Measurements from ENCODE around the gene RSPO4. TPM values are rescaled to one million over a fixed set of nuclear protein-coding genes. Genes with fewer than 3 reads are reported as not detected.

RSPO4 gene
- total RNA-seq, 6 experiments from 2014 or later = not detected

DNA sequence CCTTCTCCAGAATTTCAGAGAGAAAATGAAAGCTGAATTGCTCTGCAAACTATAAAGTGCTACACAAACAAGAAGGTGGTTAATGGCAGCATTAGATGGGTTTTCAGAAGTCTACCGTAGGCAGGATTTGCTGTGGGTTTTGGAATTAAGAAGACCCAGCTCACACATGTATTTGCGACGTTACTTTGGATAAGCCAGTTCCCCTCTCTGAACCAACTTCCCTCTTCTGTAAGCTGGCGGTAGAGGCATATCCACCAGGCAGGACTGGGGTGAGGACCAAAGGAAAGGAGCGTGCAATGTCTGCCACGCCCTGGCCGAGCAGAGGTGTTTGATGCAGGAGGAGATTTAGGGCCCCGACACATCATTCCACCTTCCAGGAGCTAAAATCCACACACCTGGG lies 6.9 kb downstream of the RSPO4 start:
- Mint-ChIP-seq H3K9me3 (no peaks in the 10 kb centered on the region), H3K4me1 (ENCODE audit: low read depth) (no peaks in the 10 kb centered on the region), H3K4me3 (no peak overlapping the region), H3K27ac (no peak overlapping the region), H3K27me3 (ENCODE audit: insufficient read depth) (peaks cover 34% of the 10 kb centered on the region), H3K36me3 (ENCODE audit: low read depth) (no peaks in the 10 kb centered on the region)
- TF ChIP-seq CTCF (IDR thresholded peaks at IDR 0.05) = no peak
- no peak for DNase-seq

GRCh38 chr20:992801-993535 lies 9.1 kb downstream of the RSPO4 start:
- no peak overlapping the region for H3K4me3 Mint-ChIP-seq
- H3K27me3 Mint-ChIP-seq (ENCODE audit: insufficient read depth) = peaks cover 29% of the 10 kb centered on the region
- TF ChIP-seq CTCF (IDR thresholded peaks at IDR 0.05) = no peak
- H3K27ac Mint-ChIP-seq = no peak overlapping the region
- no peaks in the 10 kb centered on the region for H3K36me3 Mint-ChIP-seq (ENCODE audit: low read depth)
- no peak for DNase-seq
- no peaks in the 10 kb centered on the region for H3K4me1 Mint-ChIP-seq (ENCODE audit: low read depth)
- H3K9me3 Mint-ChIP-seq = no peaks in the 10 kb centered on the region

DNA sequence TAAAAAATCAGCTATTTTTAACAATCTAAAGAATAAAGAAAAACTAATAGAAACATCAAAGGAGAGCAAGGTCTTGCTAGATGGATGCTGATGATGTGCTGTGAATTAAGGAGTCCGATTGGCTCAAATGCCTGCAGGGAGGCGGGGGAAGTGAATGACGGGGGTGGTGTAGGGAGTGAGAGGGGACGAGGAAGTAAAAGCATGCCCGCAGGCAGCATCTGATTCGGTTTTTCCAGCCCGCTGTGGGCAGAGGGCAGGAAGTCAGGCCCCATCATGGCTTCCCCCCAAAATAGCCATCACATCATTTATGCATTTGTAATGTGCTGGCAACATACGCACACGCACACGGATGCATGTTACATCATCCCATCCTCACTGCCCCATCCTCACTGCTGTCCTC lies 10.3 kb downstream of the RSPO4 start:
- peaks cover 27% of the 10 kb centered on the region for H3K27me3 Mint-ChIP-seq (ENCODE audit: insufficient read depth)
- no peak for DNase-seq

GRCh38 chr20:990293-990959 lies 11.7 kb downstream of the RSPO4 start:
- Mint-ChIP-seq H3K27me3 (ENCODE audit: insufficient read depth) (peaks cover 24% of the 10 kb centered on the region), H3K4me1 (ENCODE audit: low read depth) (no peaks in the 10 kb centered on the region), H3K9me3 (no peaks in the 10 kb centered on the region), H3K36me3 (ENCODE audit: low read depth) (no peaks in the 10 kb centered on the region), H3K27ac (no peak overlapping the region), H3K4me3 (no peak overlapping the region)
- no peak for TF ChIP-seq CTCF (IDR thresholded peaks at IDR 0.05)
- no peak for DNase-seq

More for the DNA sequence above, 10.3 kb downstream of the RSPO4 start:
- no peaks in the 10 kb centered on the region for H3K36me3 Mint-ChIP-seq (ENCODE audit: low read depth)
- TF ChIP-seq CTCF (IDR thresholded peaks at IDR 0.05) = no peak
- no peak overlapping the region for H3K27ac Mint-ChIP-seq
- no peaks in the 10 kb centered on the region for H3K4me1 Mint-ChIP-seq (ENCODE audit: low read depth)
- H3K9me3 Mint-ChIP-seq = no peaks in the 10 kb centered on the region
- no peak overlapping the region for H3K4me3 Mint-ChIP-seq

DNA sequence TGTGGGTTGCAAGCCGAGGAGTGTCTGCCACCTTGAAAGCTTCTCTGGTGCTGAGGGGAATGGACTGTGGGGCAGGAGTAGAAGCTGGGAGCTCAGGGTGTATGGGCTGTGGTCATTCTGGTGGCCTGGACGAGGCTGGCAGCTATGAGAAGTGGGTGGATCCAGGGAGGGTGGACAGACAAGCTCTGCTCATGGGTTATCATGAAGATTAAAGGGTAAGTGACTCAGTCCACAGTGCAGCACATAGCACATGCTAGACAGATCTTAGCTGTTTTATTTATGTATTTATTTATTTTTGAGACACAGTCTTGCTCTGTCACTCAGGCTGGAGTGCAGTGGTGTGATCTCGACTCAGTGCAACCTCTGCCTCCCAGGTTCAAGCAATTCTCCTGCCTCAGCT lies 13.8 kb downstream of the RSPO4 start:
- no peak for DNase-seq
- Mint-ChIP-seq H3K36me3 (ENCODE audit: low read depth) (no peaks in the 10 kb centered on the region), H3K4me1 (ENCODE audit: low read depth) (no peaks in the 10 kb centered on the region), H3K27me3 (ENCODE audit: insufficient read depth) (peaks cover 20% of the 10 kb centered on the region), H3K27ac (no peak overlapping the region), H3K4me3 (no peak overlapping the region), H3K9me3 (no peaks in the 10 kb centered on the region)
- no peak for TF ChIP-seq CTCF (IDR thresholded peaks at IDR 0.05)

All from HFFc6 (cell line).